MV-4-11 (cell line): ENCODE results near the gene SLC25A44.

Source experiments
- DNase-seq: peaks from one replicate; lab custom pipeline; 2025; lab: John Stamatoyannopoulos, UW

Gene SLC25A44

DNA sequence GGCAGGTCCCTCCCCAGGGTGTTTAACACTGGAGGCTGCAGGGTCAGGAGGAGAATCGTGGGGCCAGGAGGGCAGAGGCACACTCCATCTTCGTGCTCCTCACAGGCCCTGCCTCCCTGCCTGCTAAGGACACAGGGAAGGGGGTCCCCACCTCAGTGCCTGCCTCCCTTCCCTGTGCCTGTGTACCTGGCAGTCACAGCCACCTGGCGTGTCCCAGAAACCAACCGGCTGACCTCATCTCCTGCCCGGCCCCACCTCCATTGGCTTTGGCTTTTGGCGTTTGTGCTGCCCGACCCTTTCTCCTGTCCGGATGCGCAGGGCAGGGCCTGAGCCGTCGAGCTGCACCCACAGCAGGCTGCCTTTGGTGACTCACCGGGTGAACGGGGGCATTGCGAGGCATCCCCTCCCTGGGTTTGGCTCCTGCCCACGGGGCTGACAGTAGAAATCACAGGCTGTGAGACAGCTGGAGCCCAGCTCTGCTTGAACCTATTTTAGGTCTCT lies 47.5 kb downstream of the SLC25A44 start:
- DNase-seq: peak; percentile 79

DNA sequence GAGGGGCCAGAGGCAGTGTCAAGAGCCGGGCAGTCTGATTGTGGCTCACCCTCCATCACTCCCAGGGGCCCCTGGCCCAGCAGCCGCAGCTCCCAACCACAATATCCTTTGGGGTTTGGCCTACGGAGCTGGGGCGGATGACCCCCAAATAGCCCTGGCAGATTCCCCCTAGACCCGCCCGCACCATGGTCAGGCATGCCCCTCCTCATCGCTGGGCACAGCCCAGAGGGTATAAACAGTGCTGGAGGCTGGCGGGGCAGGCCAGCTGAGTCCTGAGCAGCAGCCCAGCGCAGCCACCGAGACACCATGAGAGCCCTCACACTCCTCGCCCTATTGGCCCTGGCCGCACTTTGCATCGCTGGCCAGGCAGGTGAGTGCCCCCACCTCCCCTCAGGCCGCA lies 48.0 kb downstream of the SLC25A44 start, which contains the start of gene BGLAP:
BGLAP (plus strand) TSS at position 259 of the 400 bp plus-strand sequence; CDS start at position 307, 48 bp downstream.
- DNase-seq: peak; percentile 66

- no peak for DNase-seq
Measured at GRCh38 chr1:156242738-156243137, 48.8 kb downstream of the SLC25A44 start.

DNA sequence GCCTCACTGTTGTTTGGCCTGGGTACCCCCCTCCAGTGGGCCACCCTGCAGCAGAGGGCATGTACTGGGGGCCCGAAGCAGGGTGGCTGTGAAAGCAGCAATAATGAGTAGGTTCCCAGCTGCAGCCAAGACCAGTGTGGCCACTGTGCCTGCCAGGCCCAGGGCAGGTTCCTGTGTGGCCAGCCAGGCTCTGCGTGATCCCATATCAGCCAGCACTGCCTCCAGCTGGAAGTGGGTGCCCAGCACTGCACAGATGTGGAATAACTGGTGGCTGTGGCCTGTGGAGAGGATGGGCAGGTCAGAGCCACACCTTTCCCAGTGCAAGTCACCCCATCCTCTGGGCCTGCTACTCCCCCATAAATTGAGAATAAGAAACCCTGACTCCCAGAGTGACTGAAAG lies 50.2 kb downstream of the SLC25A44 start:
- no peak for DNase-seq

DNA sequence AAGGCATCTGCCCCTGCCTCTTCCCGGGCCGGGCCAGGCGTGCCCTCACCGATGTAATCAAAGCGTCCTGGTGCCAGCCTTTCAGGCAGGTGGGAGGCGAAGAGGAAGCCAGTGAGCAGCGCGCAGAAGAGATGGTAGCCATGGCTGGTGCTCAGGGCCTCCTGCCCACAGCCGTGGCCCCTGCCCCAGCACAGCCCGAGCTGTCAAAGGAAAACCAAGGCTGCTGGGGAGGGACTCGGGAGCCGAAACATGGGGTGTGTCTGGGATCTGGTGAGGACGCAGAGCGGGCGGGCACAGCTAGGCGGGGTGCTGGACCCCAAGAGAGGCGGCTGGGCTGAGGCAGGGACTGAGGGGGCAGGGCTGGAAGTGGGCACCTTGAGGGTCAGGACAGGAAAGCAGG lies 50.8 kb downstream of the SLC25A44 start:
- DNase-seq: no peak

DNA sequence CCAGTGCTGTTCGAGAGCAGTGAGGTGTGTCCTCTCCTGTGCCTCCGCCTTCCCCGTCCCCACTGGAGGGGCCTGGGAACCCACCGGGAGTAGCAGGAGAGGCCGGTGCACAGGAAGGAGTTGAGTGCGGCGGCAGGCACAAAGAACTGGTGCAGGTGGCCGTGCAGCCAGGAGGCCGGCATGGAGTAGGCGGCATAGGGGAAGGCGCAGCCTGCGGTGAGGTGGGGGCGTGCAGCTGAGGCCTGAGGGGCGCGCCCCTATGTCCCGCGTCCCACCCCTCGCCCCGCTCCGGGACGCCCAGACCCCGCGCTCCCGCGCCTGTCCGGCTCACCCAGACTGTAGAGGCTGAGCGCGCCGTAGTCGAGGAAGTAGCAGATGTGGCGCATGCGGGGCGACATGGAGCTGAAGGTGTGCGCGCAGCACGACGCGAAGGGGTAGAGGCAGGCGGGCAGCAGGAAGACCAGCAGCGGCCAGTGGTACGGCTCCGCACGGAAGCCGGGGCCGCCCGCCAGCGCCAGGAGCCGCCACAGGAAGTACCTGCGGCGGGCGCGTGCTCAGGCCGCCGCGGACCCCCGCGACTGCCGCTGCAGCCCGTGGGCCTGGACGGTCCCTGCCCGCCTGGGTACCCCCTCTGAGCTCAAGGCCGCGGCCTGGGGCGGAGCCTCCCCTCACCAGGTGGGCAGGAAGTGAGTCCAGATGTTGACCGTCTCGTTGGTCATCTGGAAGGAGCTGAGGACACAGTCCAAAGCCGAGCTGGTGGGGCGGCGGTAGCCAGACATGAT lies 51.7 kb downstream of the SLC25A44 start:
- no peak for DNase-seq

DNA sequence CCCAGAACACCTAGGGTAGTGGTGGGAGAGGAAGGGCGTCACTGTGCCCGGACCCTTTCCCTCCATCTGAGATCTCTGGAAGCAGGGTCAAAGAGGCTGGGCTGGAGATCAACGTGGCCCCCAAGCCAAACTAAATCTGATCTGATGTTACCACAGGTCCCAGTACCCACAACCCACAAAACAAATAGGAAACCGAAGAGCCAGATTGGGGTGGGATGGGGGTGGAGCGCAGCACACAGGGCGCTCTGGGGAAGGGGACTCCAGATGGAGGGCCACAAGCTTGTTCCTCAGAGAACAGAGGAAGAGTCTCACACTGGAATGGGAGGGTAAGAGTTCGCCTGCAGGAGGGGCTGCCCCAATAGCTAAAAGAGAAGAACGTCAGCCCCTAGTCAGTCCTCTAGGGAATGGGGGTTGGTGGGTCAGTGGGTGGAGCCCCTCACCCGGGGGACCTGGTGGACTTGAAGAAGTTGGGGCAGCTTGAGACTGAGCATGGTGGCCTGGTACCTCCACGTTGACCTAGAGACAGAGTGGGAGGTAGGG lies 52.4 kb downstream of the SLC25A44 start:
- DNase-seq: no peak

DNA sequence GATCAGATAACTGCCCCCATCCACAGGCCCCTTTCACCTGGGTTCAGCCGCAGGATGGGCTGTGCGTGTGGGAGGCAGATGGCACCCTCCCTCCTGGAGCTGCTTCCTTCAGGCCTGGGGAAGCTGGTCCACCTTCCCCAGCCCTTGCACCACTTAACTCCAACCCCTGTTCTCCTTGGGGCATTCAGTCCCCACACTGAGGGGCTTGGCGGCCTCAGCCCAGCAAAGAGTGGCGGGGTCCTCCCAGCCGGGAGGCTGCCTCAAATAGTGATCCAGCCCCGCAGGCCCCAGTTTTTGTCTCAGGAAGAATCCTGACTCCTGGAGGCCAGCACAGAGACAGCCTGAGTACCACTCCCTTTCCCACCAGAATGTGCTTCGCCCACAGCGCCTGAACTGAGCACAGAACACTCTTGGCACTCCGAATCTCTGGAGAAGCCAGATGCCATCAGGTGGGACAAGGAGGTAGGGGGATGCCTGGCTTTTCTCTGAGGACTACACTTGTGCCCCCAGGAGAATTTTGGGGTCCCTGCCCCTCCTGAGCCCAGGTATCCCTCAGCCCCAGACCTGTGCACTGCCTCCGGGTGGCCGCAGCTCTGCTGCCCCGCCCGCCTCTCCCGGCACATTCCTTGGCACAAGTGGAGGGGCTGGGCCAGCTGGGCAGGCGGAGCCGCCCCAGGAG lies 53.0 kb downstream of the SLC25A44 start:
- no peak for DNase-seq

DNA sequence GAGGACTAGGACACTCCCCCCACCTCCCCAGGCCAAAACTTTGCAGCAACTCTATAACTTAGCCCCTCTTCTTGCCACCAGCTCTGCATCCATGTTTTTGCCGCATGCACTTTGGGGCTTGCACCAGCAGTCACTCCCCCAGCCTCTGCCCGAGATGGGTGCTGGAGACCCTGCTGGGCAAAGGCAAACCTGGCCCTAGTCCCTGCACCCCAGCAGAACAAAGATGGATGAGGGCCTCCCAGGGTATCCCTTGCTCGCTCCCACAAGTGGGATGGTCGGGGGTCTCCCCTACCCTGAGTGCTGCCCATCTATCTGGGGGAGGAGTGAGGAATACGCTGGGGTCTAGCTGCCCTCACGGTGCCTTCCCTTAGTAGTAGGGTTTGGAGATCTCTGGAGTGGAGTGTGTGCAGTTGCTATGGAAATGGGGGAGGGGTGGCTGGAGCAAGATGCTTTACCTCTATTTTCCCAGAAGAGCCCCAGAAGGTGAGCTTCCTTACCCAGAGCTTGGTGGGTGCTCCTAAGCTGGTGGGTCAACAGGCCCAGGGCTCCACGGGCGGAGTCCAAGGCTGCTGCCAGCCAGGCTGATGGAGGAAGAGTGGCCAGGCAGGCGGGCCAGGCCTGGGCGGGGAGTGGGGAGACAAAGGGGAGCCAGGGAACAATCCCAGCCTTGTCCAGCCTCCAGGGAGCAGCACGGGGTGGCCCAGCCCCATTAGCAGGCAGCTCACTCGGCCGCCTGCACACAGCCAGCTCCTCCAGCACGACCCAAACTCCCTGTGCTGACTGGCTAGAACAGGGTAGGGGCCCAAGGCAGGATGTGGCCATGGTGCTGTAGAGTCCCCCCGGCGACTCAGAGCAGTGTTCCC lies 53.8 kb downstream of the SLC25A44 start, which contains the start of gene PAQR6:
PAQR6 (minus strand) TSS at position 597 of the 863 bp plus-strand sequence. CDS start 1,325 bp downstream, outside the sequence.
- no peak for DNase-seq

GRCh38 chr1:156248323-156248683 lies 54.4 kb downstream of the SLC25A44 start:
- no peak for DNase-seq

- no peak for DNase-seq
Measured at GRCh38 chr1:156249593-156249992, 55.7 kb downstream of the SLC25A44 start.

GRCh38 chr1:156251527-156251926 lies 57.6 kb downstream of the SLC25A44 start:
- DNase-seq: no peak

GRCh38 chr1:156253634-156254033 lies 59.7 kb downstream of the SLC25A44 start:
- DNase-seq: no peak

DNA sequence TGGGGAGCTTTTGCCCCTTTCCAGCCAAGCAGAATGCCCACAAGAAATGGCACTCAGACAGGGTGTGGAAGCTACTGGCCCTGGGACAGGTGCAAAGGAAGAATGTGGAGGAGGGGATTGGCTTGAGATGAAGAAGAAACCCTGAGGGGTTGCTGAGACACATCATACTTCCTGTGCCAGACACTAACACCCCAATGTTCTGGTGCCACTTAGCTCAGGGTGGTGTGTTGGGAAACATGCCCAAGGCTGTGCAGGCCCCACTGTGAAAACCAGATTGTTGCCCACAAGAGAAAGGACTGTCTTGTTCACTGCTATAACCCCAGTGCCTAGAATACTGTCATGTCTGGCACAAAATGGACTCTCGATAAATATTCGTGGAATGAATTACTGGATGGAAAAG lies 63.8 kb downstream of the SLC25A44 start:
- no peak for DNase-seq

DNA sequence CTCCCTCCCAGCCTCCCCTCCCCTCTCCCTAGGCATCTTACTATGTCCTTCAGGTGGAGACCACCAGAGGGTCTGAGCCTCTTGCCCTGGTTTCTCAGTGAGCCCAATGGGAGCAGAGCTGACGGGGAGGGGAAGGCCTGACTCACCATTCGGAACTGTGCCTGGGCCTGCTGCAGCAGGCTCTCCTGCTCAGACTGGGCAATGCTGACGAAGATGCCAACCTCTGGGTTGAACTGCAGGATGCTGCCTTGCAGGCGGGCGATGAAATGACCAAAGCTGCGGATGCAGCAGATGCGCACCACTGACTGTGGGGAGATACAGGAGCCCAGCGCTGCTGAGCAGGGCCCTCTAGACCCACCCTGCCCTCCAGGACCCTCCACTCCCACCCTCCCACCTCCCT lies 65.0 kb downstream of the SLC25A44 start:
- DNase-seq: no peak

GRCh38 chr1:156259805-156260204 lies 65.9 kb downstream of the SLC25A44 start:
- DNase-seq: no peak

DNA sequence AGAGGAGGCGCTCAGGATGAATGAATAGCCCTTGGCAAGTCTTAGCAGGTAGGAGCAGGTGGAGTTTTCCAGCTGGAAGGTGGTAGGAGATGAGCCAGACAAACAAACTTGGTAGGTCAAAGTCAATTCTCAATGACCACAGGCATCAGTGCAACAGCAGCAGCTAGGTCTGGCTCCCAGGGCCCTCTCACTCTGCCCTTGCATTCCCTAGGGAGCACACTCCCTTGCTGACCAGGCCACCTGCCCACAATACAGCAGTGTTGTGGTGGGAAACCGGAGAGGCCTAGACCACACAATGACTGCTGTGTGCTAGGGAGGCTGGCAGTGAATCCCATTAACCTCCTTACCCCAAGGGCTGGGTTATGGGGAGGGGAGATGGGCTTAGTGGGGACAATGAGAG lies 67.0 kb downstream of the SLC25A44 start:
- no peak for DNase-seq
